ENCODE results near the gene MDFIC.
A peak's percentile ranks its signal among the peaks of the same experiment; 100 is the strongest.

The MDFIC gene

DNA sequence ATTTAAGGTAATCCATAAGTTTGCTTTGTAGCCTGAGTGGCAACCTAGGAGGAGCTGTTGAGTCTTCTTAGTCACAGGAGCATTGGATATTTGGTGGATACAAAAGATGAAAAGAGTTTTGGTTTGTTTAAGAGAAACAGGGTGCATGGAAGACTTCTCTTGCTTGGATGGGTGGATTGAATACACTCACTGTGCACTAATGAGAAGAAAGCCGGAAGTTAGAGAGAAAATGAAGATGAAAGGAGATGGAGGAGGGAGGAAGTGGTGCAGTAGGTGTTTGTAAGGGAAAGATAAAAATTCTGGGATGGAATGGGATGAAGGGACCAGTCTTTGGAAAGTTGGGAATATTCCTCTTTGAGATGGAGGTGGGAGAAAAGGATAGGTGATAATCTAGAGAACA is 7.7 kb downstream of the MDFIC start:
- DNase-seq: no peak

DNA sequence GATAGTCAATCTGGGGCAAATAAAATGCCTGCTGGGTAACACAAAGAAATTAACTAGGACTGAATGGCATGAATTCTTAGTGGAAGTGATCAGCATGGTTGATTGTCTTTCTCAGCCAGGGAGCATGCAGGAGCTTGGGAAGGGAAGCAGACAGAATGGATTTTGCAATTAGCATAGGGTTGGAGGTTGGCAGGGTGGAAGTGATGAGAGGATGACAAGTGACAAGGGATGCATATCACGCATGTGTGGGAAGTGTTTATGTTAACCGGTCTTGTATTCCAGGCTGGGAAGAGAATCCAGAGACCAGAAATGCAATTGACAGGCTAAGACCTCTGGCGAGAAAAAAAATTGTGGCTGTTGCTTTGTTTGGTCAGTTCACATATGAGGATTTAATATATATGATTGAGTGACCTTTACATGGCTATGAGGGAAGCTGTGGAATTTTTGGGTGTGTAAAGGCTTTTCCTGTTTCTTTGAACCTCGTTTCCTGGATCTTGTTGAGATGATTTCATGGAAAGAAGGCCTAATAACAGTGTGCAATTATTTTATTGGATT is 8.3 kb downstream of the MDFIC start:
- DNase-seq: no peak

DNA sequence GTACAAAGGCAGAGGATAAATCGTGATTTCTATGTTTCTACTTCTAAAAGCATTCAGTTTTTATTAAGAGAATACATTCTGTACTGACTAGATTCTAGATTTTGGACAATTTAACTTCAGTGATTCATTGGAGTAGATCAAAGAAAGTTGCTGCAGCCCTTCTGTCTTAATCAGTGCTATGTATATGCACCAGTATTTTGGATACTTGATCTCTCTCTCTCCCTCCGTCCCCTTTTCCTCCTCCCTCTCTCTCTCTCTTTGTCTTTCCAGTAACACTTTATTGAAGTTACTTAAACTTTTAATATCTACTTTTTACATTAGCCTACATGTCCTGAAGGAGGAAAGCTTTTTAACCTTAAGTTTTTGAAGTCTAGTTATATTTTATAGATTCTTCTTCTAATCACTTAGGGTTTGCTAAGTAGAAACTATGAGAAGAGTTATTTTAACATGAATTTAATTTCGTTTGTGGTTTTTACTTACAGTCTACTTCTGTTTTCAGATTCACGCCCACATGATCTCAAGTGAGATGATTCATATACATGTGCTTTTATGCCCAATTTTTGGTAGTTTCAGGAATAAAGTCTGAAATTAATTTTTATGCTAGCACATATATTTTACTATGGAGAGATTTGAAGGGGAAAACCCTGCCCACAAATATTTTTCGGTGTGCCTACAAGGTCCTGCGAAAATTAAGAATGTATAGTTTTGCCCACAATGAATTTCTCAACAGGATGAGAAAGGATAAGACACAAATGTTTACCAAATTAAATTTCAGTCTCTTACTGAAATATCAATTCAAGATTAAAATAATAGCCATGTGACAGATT is 9.1 kb downstream of the MDFIC start:
- DNase-seq: no peak

DNA sequence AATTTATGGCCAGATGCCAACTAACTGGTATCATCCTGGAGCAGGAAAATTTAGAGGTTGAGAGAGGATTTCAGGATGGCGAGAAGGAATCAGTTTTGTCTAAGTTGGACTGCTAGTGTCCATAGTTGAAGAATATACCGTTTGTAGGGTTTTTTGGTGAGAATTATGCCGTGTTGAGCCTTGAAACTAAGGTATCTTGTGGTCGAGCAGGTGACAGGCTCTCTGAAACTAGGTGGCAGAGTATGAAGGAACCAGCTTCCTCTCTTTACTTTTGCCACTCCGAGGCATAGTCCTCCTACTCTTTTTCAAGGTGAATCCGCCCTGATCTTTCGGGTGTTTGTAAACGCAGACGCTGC is 9.7 kb downstream of the MDFIC start:
- peak in 1 of 2 experiments; percentile 43 for DNase-seq

DNA sequence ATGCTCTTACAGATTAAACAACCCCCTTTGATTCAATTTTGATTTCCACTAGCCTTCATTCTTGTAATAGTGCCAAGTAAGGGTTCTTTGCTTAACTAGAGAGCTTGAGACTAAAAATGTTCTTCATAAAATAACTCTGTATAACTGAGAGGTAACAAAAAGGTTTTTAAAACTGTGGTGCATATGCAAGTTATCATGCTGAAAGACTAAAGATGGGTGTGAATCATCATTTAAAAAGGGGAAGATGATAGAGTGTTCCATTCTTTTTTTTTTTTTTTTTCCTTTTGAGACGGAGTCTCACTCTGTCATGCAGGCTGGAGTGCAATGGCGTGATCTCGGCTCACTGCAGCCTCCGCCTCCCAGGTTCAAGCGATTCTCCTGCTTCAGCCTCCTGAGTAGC is 11.1 kb downstream of the MDFIC start:
- DNase-seq: no peak

DNA sequence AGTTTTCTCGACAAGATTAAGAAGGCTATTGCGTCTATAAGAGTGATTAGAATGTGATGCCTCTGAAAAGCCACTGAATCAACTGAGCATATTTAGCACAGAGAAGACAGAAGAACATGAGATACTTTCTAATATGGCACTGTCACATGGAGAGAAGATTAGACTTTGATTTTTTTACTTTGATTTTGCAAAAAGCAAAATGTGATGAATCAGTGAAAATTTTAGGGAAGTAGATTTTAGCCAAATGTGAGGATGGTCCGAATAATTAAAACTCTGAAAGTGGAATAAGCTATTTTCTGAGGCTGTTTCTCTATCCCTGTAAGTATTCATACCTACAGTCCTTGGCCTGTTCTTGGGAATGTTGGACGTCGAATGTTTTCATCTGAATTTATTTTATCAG is 11.8 kb downstream of the MDFIC start:
- DNase-seq: no peak

DNA sequence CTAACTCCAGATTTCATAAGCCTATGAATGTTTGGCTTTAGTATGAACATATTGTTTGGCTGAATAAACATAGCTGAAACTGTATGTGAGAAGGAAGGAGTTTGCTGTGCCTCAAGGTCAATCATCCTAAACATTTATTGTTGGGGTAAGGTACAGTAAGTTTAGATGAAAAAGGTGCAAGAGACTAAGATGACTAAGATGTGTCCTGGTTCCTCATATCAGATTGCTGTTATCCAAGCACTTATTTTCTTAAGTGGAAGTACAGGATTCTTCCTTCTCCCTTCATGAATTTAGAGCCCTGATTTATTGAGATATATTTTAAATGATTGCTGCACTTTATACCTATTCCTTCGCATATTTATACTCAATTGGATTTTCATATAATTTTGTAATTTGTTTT is 12.2 kb downstream of the MDFIC start:
- no peak for DNase-seq

DNA sequence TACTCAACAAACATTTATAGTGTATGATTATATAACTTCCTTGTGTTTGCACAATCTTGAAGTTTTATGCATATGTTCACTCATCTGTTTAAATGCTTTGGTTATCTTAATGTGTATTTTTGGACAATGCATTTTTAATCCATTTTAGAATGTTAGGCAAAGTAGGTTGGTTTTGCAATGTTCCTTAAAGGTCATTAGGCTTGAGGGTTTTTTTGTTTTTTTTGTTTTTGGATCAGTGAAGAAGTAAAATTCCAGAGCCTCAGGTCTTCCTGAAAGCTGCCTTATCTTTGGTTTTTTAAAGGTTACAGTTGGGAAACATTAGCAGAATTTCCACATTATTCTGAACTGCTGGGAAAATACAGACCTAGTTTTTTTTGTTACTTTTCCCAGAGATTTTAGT is 12.8 kb downstream of the MDFIC start:
- DNase-seq: no peak

DNA sequence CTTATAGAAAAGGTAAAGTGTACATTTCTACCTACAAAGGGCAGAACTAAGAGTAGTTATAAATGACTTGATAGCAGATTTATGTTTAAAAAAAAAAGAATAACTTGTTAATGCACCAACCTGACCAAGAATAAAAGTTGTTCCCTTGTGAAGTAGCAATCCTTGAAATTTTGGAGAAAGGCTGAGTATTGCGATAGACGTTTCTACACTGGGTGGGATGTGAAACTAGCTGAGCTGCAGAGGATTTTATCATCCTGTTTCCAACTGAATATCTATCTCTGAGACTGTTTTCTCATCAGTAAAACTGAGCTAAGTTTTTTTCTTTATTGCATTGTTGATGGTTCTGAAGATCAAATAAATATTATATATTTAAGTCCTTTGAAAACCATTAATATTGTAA is 14.6 kb downstream of the MDFIC start:
- no peak for DNase-seq

DNA sequence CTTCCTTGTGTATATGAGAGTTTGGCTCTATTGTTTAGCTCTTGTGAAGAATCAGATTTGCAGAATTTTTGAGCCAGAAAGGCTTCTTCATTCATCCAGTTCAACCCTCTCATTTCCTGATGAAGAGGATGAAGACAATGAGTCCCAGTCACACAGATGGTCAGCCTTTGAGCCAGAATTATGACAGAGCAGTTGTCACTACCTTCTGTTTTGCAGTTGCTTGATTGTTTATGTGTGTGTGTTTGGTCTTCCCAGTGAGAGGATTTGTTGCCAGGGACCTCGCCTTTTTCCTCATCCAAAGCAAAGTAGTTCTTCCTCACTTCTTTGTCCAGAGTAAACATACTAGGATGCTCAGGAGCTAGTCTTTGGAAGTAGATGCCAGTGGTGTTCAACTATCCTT is 15.6 kb downstream of the MDFIC start:
- no peak for DNase-seq

DNA sequence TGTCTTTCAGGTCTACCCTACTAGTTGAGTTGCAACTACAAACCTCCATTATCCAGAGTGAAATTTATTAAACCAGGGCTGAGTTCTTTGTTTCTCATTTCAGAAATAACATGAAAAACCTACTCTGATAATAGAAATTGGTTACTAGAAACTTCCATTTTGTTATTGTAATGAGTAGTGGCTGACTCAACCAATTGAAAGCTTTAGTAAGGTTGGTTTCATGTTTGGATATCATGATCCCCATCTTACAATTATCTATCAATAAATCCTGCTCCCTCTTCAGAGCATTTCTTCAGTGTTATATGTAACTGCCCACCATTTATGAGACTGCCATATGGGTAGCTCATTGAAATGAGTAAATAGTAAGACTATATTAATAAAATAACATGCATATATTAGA is 16.9 kb downstream of the MDFIC start:
- DNase-seq: no peak

DNA sequence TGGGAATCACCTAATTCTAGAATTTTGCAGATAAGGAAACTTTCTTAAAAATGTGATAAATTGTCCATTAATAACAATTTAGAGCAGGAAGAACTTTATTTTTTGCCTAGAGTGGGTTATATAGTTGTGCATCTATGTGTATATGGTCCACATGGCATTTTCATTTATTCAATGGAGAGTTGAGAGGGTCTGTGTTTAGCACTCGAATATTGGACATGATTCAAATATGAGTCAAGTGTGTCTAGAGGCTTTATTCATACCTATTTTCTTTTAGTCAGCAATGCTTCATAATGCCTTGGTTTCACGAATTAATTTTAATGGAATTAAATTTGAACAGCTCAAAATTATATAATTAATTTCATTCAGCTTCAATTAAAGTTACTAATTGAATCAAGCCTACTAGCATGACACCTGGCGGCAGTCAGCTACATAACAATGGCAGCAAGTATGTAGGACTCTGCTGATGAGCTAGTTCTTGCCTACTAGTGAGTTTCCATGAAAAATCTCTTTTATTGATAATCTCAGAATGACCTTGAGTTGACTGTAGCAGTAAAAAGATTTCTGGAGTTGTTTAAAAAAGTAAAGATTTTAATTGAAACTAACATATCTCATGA is 17.7 kb downstream of the MDFIC start:
- DNase-seq: no peak

DNA sequence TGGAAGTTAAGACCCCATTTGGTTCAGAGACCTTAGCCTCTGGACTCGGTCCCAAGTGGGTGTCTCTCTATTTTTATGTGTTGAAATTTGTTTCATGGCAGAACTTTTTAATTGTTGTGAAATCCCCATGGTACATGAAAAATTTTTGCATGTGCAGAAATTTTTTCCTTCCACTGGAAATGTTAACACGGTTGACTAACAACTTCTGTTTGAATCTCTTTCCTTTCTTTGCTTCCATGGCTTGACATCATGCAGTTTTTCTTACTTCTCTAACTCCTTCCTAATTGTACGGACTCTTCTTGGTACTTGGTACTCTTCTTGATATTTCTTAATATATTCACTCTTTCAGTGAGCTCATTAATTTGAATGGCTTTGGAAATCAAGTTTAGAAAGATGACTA is 18.3 kb downstream of the MDFIC start:
- no peak for DNase-seq

DNA sequence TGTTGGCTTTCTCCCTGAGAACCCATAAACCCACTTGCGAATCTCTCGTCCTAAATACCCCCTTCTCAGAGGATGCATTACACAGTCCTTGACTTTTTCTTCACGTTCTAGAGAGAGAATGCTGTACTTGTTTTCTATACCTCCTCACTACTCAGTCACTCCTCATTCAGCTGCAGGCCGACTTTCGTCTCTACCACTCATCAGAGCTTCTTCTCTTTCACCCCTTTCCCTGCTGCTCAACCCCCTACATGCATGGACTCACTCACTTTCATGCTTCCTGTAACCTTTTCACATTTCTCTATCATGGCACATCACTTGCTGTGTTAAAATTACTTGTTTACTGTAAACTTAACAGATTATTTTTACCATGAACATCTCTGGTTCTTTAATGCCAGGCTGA is 19.8 kb downstream of the MDFIC start:
- DNase-seq: no peak

DNA sequence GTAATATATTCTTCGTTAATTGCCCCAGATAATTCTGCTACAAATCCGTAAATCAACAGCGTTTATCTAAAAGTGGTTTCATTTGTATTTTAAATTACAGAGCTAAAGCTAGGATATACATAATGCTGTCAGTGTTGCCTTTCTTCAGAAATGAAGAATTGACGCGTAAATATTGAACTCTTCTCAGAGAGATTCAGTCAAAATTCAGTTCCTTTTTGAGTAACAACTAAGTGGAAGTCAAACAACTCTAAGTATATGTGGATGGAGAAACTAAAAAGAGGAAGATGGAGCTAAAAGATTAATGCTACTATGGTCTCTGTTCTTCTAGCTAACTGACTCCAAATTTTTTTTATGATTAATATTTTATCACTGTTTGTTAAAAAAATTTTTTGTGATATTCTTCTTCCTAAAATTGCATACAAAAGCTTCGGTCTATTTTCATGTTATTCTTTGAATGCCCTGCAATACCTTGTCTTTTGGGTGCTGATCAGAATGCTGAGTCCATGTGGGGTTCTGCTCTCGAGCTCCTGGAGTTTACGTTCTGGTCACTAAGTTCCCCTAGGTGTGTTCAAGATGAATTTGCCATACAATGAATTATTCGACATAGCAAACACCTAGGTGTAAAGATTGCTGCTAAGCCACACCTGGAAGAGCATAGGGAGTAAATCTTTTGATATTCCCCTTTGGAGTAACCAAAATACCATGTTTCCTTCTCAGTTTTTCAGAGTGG is 20.7 kb downstream of the MDFIC start:
- no peak for DNase-seq

DNA sequence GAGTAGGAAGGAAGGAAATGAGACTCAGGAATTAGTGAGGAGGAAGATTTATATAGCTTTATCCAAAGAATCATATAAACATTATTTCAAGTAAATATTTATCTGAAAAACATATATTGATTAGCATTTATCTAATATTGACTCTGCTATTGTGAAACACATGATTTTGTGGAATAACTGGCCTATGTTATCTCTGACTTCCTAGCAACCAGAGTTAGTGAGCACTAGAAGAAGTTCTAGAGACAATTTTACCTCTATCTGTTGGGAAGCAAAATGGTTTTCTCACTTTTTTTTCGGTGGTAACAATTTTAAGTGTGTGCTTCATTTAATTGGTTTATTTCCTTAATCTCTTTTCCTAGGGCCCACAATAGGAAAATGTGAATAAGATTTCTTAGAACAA is 21.6 kb downstream of the MDFIC start:
- DNase-seq: no peak

DNA sequence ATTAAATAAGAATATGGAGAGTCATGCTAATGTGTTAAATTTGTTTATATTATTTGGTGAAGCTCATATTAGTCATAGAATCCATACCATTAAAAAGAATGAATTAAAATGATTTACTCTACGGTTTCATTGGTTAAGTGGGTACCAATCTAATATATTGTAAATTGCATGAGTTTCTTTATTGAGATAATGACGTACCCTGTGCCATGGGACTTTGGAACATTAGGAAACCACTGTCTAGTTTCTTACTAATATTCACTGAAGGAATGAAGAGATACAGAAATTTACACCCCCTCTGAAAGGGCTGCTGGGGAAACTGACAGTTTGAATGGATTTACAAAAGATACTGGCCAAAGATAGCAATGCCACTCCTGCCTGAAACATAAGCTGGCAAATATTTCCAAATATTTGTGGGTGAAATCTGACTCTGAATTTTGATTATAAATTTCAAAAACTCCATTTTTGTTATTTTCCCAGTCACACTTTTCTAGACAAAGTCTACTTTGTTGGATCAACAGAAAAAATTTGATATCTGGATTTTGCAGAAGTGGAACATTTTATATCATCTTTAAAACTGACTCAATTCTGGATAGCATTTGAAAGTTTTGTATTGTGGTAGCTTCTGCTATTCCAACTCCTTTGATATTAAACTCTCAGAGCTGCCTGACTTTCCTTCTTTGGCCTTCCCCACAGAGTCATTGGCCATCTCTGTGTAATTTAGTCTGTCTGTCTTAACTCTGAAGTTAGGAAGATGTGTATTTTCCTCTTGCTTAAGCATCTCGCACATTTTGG is 22.3 kb downstream of the MDFIC start:
- DNase-seq: no peak

DNA sequence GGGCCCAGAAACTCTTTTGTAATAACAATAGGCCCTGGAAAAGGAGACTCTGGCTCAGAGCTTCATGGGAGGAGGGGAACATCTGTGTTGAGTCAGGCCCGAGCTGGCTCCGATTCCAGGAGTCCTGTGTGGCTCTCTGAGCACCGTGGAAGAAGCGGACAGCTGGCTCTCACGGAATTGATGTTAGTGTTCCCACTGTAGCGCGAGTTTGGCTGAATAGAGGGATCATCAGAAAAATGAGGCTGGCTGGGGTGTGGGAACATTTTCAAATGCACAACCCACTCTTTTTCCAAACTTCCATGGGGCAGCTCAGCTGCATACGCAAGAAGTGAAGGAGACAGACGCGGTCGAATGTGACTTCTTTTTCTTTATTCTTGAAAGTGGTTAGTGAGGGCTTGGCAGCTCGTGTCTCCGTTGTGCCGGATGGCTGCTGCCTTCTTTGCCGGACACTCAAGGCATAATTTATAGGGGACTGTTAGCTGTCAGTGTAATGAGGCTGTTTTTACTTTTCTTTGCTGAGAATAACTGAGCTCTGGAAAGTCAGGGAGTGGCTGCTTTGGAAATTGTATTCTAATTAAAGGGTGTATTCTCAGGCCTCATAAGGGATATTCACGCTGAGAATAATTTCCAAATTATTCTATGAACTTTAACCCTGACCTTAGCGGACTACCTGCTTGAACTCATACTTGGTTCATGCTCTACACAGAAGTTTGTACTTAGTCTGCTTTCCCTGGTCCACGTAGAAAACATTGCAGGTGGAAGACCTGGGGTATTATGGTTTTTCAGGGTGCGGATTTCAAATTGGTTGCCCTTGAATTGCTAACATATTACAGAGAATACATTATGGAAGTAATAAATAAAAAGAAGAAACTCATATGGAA is 23.1 kb downstream of the MDFIC start:
- no peak for DNase-seq

DNA sequence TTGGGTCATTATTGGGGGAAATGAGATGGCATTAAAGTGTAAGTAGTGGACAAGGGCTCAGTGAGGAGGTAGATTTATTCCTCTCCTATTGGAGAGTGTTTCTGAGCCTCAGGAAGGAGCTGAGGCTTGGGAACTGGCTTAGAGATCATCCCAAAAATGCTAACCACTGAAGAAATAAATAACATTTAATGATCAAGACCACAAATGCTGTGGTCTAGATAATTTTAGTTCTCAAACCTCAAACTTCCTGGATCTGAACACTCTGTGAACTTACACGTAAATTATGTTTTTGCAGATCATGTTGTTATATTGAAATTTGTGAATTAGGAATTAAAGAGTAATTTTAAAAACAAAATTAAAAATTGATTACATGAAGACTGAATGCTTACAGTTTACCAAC is 27.3 kb downstream of the MDFIC start:
- DNase-seq: no peak

DNA sequence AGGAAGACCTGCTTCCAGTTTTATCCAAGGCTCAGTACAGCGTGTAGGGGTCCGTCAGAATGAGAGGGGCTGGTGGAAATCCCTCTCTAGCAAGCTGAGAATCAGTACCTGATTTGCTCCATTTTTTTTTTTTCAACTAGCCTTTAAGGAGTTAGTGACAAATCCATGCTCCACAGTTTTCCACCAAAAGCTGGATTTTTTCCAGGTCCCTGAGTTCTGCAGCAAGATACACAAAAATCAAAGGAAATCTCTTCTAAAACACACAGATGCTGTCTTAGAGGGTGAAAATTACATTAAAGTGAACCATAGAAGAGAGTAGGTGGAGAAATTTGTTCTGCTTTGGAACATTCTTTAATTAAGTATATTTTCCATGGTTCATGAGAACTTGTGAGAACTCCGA is 30.4 kb downstream of the MDFIC start:
- no peak for DNase-seq

DNA sequence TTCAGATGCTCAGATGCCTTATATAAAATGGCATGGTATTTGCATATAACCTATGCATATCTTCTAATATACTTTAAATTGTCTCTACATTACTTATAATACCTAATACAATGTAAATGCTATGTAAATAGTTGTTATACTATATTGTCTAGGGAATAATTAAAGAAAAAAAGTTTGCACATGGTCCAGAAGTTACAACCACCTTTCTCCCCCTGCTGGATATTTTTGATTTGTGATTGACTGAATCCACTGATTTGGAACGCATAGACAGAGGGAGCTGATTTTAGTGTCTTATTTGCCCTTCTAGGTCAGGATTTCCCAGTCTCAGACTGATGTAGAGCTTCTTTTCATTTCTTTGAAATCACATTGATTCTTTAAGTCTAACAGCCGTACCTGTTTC is 31.8 kb downstream of the MDFIC start:
- no peak for DNase-seq

DNA sequence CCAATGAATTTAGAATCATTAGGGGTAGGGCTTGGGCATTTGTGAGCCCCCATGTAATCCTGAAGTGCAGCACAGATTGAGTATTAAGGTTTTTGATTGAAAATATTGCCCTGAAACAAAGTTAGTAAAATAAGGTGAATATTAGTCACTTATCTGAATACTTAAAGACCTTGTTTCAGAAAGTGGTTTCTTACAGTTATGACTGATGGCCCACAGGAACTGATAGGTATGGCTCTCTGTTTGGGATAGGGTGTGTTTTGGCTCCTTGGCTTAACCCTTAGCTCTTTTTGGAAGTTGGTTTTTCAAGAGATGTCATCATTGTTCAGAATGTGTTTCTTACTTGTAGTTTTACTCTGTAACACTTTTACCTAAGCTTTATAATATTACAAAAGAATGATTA is 34.8 kb downstream of the MDFIC start:
- no peak for DNase-seq

All from activated CD4-positive, alpha-beta T cell treated with anti-CD3 and anti-CD28 coated beads, Interleukin-2, amount 50 U/mL, for 48 hours (primary cell).